ENCODE measurements around the gene PDXP. TPM values are rescaled to one million over a fixed set of nuclear protein-coding genes. Genes with fewer than 3 reads are reported as not detected.

PDXP gene
- total RNA-seq, 1 experiment from 2014 or later: 17.6 TPM

DNA sequence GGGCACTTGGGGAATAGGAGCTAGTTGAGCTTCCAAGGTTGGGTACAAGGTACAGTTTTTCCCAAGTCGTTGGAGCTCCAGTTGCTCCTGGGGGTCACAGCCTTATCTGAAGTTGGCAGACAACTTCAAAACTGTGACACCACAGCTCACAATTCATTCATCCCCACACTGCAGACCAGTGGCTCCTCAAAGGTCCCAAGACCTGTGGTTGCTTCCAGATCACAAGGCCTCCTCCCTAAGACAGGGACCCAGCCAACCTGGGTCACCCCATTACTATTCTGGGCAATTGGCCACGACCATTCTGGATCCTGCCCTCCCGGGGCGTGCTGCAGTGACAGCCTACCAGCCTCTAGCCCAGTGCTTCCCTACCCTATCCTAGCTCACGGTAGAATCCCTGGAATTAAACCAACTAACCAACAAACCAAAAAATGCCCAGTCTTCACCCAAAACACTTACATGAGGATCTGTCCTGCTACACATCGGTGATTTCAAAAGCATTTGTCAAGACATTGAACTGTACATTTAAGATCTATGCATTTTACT is 862 bp upstream of the PDXP start:
- ChIA-PET POLR2A (interaction anchor here (0.6 to 0.9 kb wide), 3 partner anchors 17 to 997 kb away, joined by 3 to 12 read pairs (median 7); no protein-coding TSS in a partner anchor), CTCF (interaction anchor here (0.7 to 1.9 kb wide), 4 partner anchors 14 to 187 kb away, joined by 8 to 14 read pairs (median 9); partner anchors contain the start of gene ANKRD54)
- H3K36me3 ChIP-seq (ENCODE audit: control insufficient read depth, insufficient read depth, low read length): no peaks in the 10 kb centered on the region
- no peaks in the 10 kb centered on the region for H3K9me3 ChIP-seq (ENCODE audit: control insufficient read depth, insufficient read depth, low read depth, low read length)
- DNase-seq (ENCODE audit: low read depth, low spot score) (no peak), ATAC-seq (peak; percentile 44; the same call in 1 of the 2 replicates)
- peak overlapping the region; percentile 93 for H3K27ac ChIP-seq (ENCODE audit: low read length)
- in situ Hi-C loops (cut with HindIII; ENCODE audit: low pct_unique_long_range_greater_than_20kb, low sequenced_read_pairs) (no loop called here), intact Hi-C loops (cut with micrococcal nuclease; ENCODE audit: unreplicated experiment) (no loop called here)
- TF ChIP-seq TCF7L2 (IDR thresholded peaks at IDR 0.05; ENCODE audit: low read depth, low read length): no peak
- TF ChIP-seq, protein P1, sequence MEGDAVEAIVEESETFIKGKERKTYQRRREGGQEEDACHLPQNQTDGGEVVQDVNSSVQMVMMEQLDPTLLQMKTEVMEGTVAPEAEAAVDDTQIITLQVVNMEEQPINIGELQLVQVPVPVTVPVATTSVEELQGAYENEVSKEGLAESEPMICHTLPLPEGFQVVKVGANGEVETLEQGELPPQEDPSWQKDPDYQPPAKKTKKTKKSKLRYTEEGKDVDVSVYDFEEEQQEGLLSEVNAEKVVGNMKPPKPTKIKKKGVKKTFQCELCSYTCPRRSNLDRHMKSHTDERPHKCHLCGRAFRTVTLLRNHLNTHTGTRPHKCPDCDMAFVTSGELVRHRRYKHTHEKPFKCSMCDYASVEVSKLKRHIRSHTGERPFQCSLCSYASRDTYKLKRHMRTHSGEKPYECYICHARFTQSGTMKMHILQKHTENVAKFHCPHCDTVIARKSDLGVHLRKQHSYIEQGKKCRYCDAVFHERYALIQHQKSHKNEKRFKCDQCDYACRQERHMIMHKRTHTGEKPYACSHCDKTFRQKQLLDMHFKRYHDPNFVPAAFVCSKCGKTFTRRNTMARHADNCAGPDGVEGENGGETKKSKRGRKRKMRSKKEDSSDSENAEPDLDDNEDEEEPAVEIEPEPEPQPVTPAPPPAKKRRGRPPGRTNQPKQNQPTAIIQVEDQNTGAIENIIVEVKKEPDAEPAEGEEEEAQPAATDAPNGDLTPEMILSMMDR (IDR thresholded peaks at IDR 0.05): no peak
- TF ChIP-seq REST (IDR thresholded peaks at IDR 0.05; ENCODE audit: insufficient read depth in 1 of 2, low read depth in 2 of 2, low read length in 1 of 2): no peak
- no peak for TF ChIP-seq SIN3A (IDR thresholded peaks at IDR 0.05; ENCODE audit: borderline replicate concordance, insufficient read depth, low read depth, low read length)
- no peak for TF ChIP-seq POLR2AphosphoS5 (IDR thresholded peaks at IDR 0.05; ENCODE audit: low read depth, low read length)
- H3K4me3 ChIP-seq (ENCODE audit: low read depth in 2 of 2, low read length in 2 of 2): peak overlapping the region; percentile 69 to 88
- no peaks in the 10 kb centered on the region for H3K27me3 ChIP-seq (ENCODE audit: control insufficient read depth, insufficient read depth, low read length)
- BruUV-seq (replicated peaks): no TSS peak
- peaks cover 17% of the 10 kb centered on the region for H3K4me1 ChIP-seq (ENCODE audit: control insufficient read depth, insufficient read depth, low read length)

DNA sequence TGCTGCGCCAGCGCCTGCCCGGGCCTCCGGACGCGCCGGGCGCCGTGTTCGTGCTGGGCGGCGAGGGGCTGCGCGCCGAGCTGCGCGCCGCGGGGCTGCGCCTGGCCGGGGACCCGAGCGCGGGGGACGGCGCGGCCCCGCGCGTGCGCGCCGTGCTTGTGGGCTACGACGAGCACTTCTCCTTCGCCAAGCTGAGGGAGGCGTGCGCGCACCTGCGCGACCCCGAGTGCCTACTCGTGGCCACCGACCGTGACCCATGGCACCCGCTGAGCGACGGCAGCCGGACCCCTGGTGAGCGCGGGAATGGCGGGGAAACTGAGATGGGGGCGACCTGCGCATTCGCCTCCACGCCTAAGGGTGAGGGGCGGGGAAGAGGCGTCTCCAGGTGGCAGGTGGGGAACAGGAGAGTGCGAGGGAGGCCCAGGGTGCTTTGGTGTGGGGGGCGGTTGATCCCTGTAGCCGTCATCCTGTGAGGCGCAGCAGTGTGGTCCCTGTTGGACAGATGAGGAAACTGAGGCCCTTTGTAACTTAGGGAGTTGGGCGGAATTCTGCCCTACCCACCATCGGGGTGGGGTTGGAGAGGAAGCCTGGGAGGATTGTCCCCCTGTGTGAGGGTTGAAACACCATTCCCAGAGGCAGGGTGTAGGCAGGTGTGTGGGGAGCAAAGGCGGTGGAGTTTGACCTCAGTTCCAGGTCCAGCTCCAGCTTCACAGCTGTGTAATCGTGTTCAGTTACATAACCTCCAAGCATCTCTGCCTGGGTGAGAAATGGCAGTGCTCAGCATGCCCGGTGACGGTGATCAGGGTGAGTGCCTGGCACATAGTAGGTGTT is 758 bp downstream of the PDXP start:
- Histone ChIP-seq H3K36me3 (ENCODE audit: control insufficient read depth, insufficient read depth, low read length) (no peaks in the 10 kb centered on the region), H3K27ac (ENCODE audit: low read length) (peak overlapping the region; percentile 80), H3K4me3 (ENCODE audit: low read depth in 2 of 2, low read length in 2 of 2) (peak overlapping the region; percentile 69 to 74), H3K4me1 (ENCODE audit: control insufficient read depth, insufficient read depth, low read length) (peaks cover 17% of the 10 kb centered on the region), H3K9me3 (ENCODE audit: control insufficient read depth, insufficient read depth, low read depth, low read length) (no peaks in the 10 kb centered on the region), H3K27me3 (ENCODE audit: control insufficient read depth, insufficient read depth, low read length) (no peaks in the 10 kb centered on the region)
- no peak for DNase-seq (ENCODE audit: low read depth, low spot score)
- POLR2A ChIA-PET: no interaction called here
- peak; percentile 2; the same call in 1 of the 2 replicates for ATAC-seq
- CTCF ChIA-PET: no interaction called here
- no TSS peak for BruUV-seq (replicated peaks)
- in situ Hi-C loops (cut with HindIII; ENCODE audit: low pct_unique_long_range_greater_than_20kb, low sequenced_read_pairs): no loop called here
- intact Hi-C loops (cut with micrococcal nuclease; ENCODE audit: unreplicated experiment): no loop called here
- no peak for TF ChIP-seq POLR2AphosphoS5 (IDR thresholded peaks at IDR 0.05; ENCODE audit: low read depth, low read length)
- TF ChIP-seq, protein P1 (IDR thresholded peaks at IDR 0.05): no peak
- TF ChIP-seq TCF7L2 (IDR thresholded peaks at IDR 0.05; ENCODE audit: low read depth, low read length): no peak
- no peak for TF ChIP-seq REST (IDR thresholded peaks at IDR 0.05; ENCODE audit: insufficient read depth in 1 of 2, low read depth in 2 of 2, low read length in 1 of 2)
- TF ChIP-seq SIN3A (IDR thresholded peaks at IDR 0.05; ENCODE audit: borderline replicate concordance, insufficient read depth, low read depth, low read length): no peak

Data from Panc1 (cell line).